ENCODE results near the gene ZNF277.

GRCh38 chr7:112168915-112169314 lies 37.6 kb upstream of the ZNF277 start:
- TF ChIP-seq CTCF (IDR thresholded peaks at IDR 0.05; ENCODE audit: insufficient read depth, low read length, poor library complexity, severe bottlenecking) (no peak), EZH2phosphoT487 (conservative IDR thresholded peaks at IDR 0.05; ENCODE audit: low read length) (no peak)
